NOMO-1 (cell line): ENCODE results near the gene KRTAP10-1.

Experiments
- DNase-seq, 2 experiments: peaks; one replicate each; lab custom pipeline; 2025; ENCODE audit not compliant: unreplicated experiment in 2 of 2; lab: John Stamatoyannopoulos, UW

KRTAP10-1 gene

GRCh38 chr21:44490405-44490804 lies 49.6 kb downstream of the KRTAP10-1 start:
- no peak for DNase-seq

GRCh38 chr21:44489962-44490361 lies 50.0 kb downstream of the KRTAP10-1 start:
- no peak for DNase-seq
